Measurements from ENCODE around the gene IKZF1.

The IKZF1 gene

GRCh38 chr7:50358779-50359178 is 54.3 kb downstream of the IKZF1 start:
- no peaks in the 10 kb centered on the region for H3K36me3 ChIP-seq (ENCODE audit: low read depth)
- no peak for TF ChIP-seq CTCF (IDR thresholded peaks at IDR 0.05; ENCODE audit: poor library complexity, severe bottlenecking)
- peaks cover 5% of the 10 kb centered on the region for H3K27me3 ChIP-seq (ENCODE audit: insufficient read depth, poor library complexity, severe bottlenecking)
- no peak overlapping the region for H3K27ac ChIP-seq (ENCODE audit: poor library complexity, severe bottlenecking)
- no peak for ATAC-seq (ENCODE audit: low read depth)
- H3K4me1 ChIP-seq (ENCODE audit: insufficient read depth, poor library complexity, severe bottlenecking), result no peaks in the 10 kb centered on the region
- DNase-seq (ENCODE audit: low spot score), result no peak
- H3K9me3 ChIP-seq (ENCODE audit: severe bottlenecking), result no peaks in the 10 kb centered on the region
- H3K4me3 ChIP-seq (ENCODE audit: severe bottlenecking), result no peak overlapping the region

- ATAC-seq (ENCODE audit: low read depth) (no peak), DNase-seq (ENCODE audit: low spot score) (no peak)
- H3K4me3 ChIP-seq (ENCODE audit: severe bottlenecking), result no peak overlapping the region
- no peak for TF ChIP-seq CTCF (IDR thresholded peaks at IDR 0.05; ENCODE audit: poor library complexity, severe bottlenecking)
- peaks cover 5% of the 10 kb centered on the region for H3K27me3 ChIP-seq (ENCODE audit: insufficient read depth, poor library complexity, severe bottlenecking)
- no peak overlapping the region for H3K27ac ChIP-seq (ENCODE audit: poor library complexity, severe bottlenecking)
- H3K36me3 ChIP-seq (ENCODE audit: low read depth), result no peaks in the 10 kb centered on the region
- H3K4me1 ChIP-seq (ENCODE audit: insufficient read depth, poor library complexity, severe bottlenecking), result no peaks in the 10 kb centered on the region
- H3K9me3 ChIP-seq (ENCODE audit: severe bottlenecking), result no peaks in the 10 kb centered on the region
Observed at GRCh38 chr7:50359258-50359994, 54.9 kb downstream of the IKZF1 start.

GRCh38 chr7:50359995-50360925 is 55.7 kb downstream of the IKZF1 start:
- DNase-seq (ENCODE audit: low spot score), result no peak
- Histone ChIP-seq H3K9me3 (ENCODE audit: severe bottlenecking) (no peaks in the 10 kb centered on the region), H3K27me3 (ENCODE audit: insufficient read depth, poor library complexity, severe bottlenecking) (peaks cover 5% of the 10 kb centered on the region), H3K36me3 (ENCODE audit: low read depth) (no peaks in the 10 kb centered on the region), H3K4me1 (ENCODE audit: insufficient read depth, poor library complexity, severe bottlenecking) (no peaks in the 10 kb centered on the region), H3K27ac (ENCODE audit: poor library complexity, severe bottlenecking) (no peak overlapping the region), H3K4me3 (ENCODE audit: severe bottlenecking) (no peak overlapping the region)
- no peak; the same call in 2 of the 3 replicates for ATAC-seq (ENCODE audit: low read depth)
- no peak for TF ChIP-seq CTCF (IDR thresholded peaks at IDR 0.05; ENCODE audit: poor library complexity, severe bottlenecking)

GRCh38 chr7:50362142-50362541 is 57.6 kb downstream of the IKZF1 start:
- H3K36me3 ChIP-seq (ENCODE audit: low read depth), result no peaks in the 10 kb centered on the region
- no peak overlapping the region for H3K4me3 ChIP-seq (ENCODE audit: severe bottlenecking)
- no peaks in the 10 kb centered on the region for H3K4me1 ChIP-seq (ENCODE audit: insufficient read depth, poor library complexity, severe bottlenecking)
- H3K27me3 ChIP-seq (ENCODE audit: insufficient read depth, poor library complexity, severe bottlenecking), result peaks cover 5% of the 10 kb centered on the region
- ATAC-seq (ENCODE audit: low read depth) (no peak), DNase-seq (ENCODE audit: low spot score) (no peak)
- no peak overlapping the region for H3K27ac ChIP-seq (ENCODE audit: poor library complexity, severe bottlenecking)
- TF ChIP-seq CTCF (IDR thresholded peaks at IDR 0.05; ENCODE audit: poor library complexity, severe bottlenecking), result no peak
- H3K9me3 ChIP-seq (ENCODE audit: severe bottlenecking), result no peaks in the 10 kb centered on the region
